ENCODE results near the gene LANCL2. TPM values are rescaled to one million over a fixed set of nuclear protein-coding genes. Genes with fewer than 3 reads are reported as not detected.

The LANCL2 gene
- total RNA-seq, 1 experiment from 2014 or later: 14.3 TPM

DNA sequence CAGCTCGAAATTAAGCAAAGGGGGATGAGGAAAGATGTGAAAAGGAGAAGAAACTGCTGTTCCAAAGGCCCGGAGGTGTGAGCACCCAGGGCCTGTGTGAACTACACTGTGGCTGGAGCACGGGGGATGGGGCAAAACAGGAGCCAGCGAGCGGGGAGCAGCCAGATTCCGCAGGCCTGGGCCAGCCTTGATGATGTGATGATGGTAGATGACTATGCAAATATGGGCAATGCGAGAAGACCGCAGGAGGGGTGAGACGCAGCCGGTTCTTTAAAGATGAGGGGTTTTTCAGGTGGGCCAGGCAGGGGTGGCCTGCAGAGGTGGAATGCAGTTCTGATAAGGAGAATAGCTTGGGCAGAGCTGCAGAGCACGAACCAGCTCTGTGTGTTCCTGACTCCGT, 61.5 kb downstream of the LANCL2 start:
- TF ChIP-seq, protein P1, sequence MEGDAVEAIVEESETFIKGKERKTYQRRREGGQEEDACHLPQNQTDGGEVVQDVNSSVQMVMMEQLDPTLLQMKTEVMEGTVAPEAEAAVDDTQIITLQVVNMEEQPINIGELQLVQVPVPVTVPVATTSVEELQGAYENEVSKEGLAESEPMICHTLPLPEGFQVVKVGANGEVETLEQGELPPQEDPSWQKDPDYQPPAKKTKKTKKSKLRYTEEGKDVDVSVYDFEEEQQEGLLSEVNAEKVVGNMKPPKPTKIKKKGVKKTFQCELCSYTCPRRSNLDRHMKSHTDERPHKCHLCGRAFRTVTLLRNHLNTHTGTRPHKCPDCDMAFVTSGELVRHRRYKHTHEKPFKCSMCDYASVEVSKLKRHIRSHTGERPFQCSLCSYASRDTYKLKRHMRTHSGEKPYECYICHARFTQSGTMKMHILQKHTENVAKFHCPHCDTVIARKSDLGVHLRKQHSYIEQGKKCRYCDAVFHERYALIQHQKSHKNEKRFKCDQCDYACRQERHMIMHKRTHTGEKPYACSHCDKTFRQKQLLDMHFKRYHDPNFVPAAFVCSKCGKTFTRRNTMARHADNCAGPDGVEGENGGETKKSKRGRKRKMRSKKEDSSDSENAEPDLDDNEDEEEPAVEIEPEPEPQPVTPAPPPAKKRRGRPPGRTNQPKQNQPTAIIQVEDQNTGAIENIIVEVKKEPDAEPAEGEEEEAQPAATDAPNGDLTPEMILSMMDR (IDR thresholded peaks at IDR 0.05; ENCODE audit: unreplicated experiment): no peak
- CTCF ChIA-PET: interaction anchor here (0.8 to 1.6 kb wide), 5 partner anchors 13 to 648 kb away, joined by 3 to 5 read pairs (median 3); no protein-coding TSS in a partner anchor
- Mint-ChIP-seq H3K9me3 (ENCODE audit: unreplicated experiment) (no peaks in the 10 kb centered on the region), H3K4me3 (ENCODE audit: unreplicated experiment) (no peak overlapping the region), H3K27me3 (ENCODE audit: insufficient read depth, unreplicated experiment) (no peaks in the 10 kb centered on the region), H3K36me3 (ENCODE audit: insufficient read depth, unreplicated experiment) (no peaks in the 10 kb centered on the region), H3K4me1 (ENCODE audit: insufficient read depth, unreplicated experiment) (no peaks in the 10 kb centered on the region), H3K27ac (ENCODE audit: low read depth, unreplicated experiment) (no peak overlapping the region)
- no peak for DNase-seq (ENCODE audit: unreplicated experiment)
- intact Hi-C loops (cut with micrococcal nuclease): no loop called here
- no TSS peak for BruUV-seq (replicated peaks)
- POLR2A ChIA-PET: no interaction called here

DNA sequence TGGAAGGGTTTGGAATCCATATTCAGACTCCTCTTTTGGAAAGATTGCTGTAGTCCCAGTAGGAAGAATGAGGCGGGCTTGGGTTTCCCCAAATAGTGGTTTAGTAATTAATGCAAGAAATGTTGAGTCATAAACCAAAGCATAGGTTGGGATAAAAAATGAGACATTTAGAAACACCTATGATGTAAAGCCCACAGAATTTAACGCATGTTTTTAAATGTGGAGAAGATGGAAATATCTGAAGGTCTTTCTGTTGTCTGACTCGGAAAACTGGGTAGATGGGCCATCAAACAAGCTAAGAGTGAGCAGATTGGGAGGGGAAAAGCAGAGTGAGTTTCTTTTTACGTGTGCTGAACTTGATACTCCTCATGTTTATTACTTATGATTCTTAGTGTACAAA, 62.2 kb downstream of the LANCL2 start:
- ChIA-PET POLR2A (interaction anchor here (0.6 kb wide), 1 partner anchor 77 kb away, joined by 5 read pairs; no protein-coding TSS in a partner anchor), CTCF (interaction anchor here (0.8 to 2.1 kb wide), 4 partner anchors 12 to 171 kb away, joined by 4 to 15 read pairs (median 8); no protein-coding TSS in a partner anchor)
- TF ChIP-seq, protein P1 (IDR thresholded peaks at IDR 0.05; ENCODE audit: unreplicated experiment): no peak
- H3K27ac Mint-ChIP-seq (ENCODE audit: low read depth, unreplicated experiment): no peak overlapping the region
- BruUV-seq (replicated peaks): no TSS peak
- intact Hi-C loops (cut with micrococcal nuclease): no loop called here
- H3K27me3 Mint-ChIP-seq (ENCODE audit: insufficient read depth, unreplicated experiment): no peaks in the 10 kb centered on the region
- no peaks in the 10 kb centered on the region for H3K4me1 Mint-ChIP-seq (ENCODE audit: insufficient read depth, unreplicated experiment)
- DNase-seq (ENCODE audit: unreplicated experiment): no peak
- no peaks in the 10 kb centered on the region for H3K36me3 Mint-ChIP-seq (ENCODE audit: insufficient read depth, unreplicated experiment)
- no peak overlapping the region for H3K4me3 Mint-ChIP-seq (ENCODE audit: unreplicated experiment)
- H3K9me3 Mint-ChIP-seq (ENCODE audit: unreplicated experiment): no peaks in the 10 kb centered on the region

DNA sequence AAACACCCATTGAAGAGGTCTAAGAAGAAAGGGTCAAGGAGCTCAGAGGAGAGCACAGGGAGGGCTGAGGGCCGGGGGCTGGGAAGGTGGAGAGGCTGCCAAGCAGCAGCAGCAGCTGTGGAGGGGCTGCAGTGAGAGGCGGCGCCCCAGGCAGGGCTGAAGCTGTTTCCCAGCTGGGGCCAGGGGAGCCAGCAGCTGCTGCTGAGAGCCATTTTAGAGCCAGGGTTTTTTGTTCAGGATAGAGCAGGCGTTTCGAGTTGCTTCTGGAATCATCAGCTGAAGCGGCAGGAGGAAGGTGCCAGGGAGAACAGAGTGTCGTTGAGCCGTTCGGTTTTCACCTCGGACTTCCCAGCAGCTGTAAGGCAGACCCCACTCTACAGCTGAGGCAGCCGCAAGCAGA, 62.7 kb downstream of the LANCL2 start:
- intact Hi-C loops (cut with micrococcal nuclease): no loop called here
- H3K27ac Mint-ChIP-seq (ENCODE audit: low read depth, unreplicated experiment): no peak overlapping the region
- TF ChIP-seq, protein P1 (IDR thresholded peaks at IDR 0.05; ENCODE audit: unreplicated experiment): no peak
- H3K4me1 Mint-ChIP-seq (ENCODE audit: insufficient read depth, unreplicated experiment): no peaks in the 10 kb centered on the region
- no peaks in the 10 kb centered on the region for H3K27me3 Mint-ChIP-seq (ENCODE audit: insufficient read depth, unreplicated experiment)
- H3K4me3 Mint-ChIP-seq (ENCODE audit: unreplicated experiment): no peak overlapping the region
- CTCF ChIA-PET: interaction anchor here (0.8 to 2.1 kb wide), 4 partner anchors 12 to 151 kb away, joined by 3 to 15 read pairs (median 8); no protein-coding TSS in a partner anchor
- no peaks in the 10 kb centered on the region for H3K36me3 Mint-ChIP-seq (ENCODE audit: insufficient read depth, unreplicated experiment)
- no TSS peak for BruUV-seq (replicated peaks)
- no peak for DNase-seq (ENCODE audit: unreplicated experiment)
- H3K9me3 Mint-ChIP-seq (ENCODE audit: unreplicated experiment): no peaks in the 10 kb centered on the region
- POLR2A ChIA-PET: interaction anchor here (0.6 kb wide), 1 partner anchor 77 kb away, joined by 5 read pairs; no protein-coding TSS in a partner anchor

DNA sequence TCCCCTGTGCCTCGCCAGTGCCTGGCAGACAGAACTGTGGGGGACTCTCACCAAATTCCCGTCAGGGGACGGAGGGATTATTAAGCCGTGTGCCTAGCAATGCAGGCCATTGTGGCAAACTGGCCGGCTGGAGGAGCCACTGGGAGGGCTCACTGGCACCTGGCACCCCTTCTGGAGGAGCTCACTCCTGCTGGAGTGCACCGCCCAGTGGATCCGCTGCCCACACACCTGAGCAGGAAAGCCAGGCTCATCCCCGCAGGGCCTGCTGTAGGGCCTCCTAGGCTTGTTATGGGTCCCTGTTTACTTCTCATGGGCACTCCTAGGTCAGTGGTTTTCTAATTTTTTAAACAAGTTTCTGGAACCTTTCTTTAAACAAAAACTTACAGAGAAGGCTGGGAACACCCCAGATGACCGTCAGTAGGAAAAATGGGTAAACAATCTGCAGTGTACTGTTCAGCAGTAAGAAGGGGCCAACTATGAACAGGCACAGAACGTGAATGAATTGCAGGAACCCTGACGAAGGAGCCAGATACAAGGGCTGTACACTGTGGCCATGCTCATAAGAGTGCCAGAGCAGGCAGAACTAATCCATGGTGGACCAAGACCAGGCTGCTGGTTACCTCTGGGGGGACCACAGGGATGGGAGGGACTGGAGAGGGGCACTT, 64.8 kb downstream of the LANCL2 start:
- BruUV-seq (replicated peaks): no TSS peak
- TF ChIP-seq, protein P1 (IDR thresholded peaks at IDR 0.05; ENCODE audit: unreplicated experiment): no peak
- intact Hi-C loops (cut with micrococcal nuclease): loop anchor here (10.0 kb wide), 1 partner anchor 645 kb away; no protein-coding TSS in a partner anchor
- POLR2A ChIA-PET: no interaction called here
- no peak for DNase-seq (ENCODE audit: unreplicated experiment)
- Mint-ChIP-seq H3K4me3 (ENCODE audit: unreplicated experiment) (no peak overlapping the region), H3K4me1 (ENCODE audit: insufficient read depth, unreplicated experiment) (no peaks in the 10 kb centered on the region), H3K9me3 (ENCODE audit: unreplicated experiment) (no peaks in the 10 kb centered on the region), H3K27me3 (ENCODE audit: insufficient read depth, unreplicated experiment) (no peaks in the 10 kb centered on the region), H3K27ac (ENCODE audit: low read depth, unreplicated experiment) (no peak overlapping the region), H3K36me3 (ENCODE audit: insufficient read depth, unreplicated experiment) (no peaks in the 10 kb centered on the region)
- CTCF ChIA-PET: no interaction called here

Data from MCF 10A (cell line).